HG03139 (cell line): ENCODE data around the gene WDFY2.
"Not testable (repeated sequence)": the region's sequence is repeated elsewhere in the genome, so short reads cannot be mapped to it uniquely, and the experiment has no call there.

Experiments used
- ATAC-seq: cut with Tn5 transposase; IDR thresholded peaks from one replicate; pipeline ENCODE4 v1.9.1; 2021; ENCODE audit not compliant: unreplicated experiment

Gene WDFY2

DNA sequence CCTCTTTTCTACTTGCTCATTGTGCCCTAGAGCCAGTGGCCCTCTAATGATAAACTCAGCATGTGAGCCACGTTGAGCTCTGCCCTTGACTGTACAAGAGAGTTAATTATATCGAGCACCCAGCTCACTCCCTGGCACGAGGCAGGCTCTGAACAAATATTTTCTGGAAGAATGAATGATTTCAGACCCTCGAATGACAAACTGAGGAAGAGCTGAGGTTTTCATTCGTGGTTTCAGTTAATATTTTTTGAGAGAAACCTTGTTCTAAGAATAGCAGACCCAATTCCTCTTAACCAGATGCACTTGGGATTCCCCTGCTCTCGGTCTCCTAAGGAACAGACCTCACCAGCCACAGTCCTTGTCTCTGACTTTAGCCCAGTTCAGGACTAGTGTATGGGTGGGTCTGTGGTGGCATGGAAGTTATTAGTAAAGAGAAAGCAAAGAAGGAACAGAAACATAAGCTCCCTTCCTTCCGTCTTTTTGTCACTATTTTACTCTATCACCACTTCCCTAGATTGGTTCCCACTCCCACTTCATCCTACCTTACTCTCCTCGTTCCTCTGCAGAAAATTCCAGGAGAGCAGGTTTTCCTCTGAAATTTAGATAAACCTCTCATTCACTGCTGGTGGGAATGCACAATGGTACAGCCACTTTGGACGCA is 22.1 kb upstream of the WDFY2 start:
- ATAC-seq: no peak

- no peak for ATAC-seq
Measured at GRCh38 chr13:51564252-51564651, 20.0 kb upstream of the WDFY2 start.

DNA sequence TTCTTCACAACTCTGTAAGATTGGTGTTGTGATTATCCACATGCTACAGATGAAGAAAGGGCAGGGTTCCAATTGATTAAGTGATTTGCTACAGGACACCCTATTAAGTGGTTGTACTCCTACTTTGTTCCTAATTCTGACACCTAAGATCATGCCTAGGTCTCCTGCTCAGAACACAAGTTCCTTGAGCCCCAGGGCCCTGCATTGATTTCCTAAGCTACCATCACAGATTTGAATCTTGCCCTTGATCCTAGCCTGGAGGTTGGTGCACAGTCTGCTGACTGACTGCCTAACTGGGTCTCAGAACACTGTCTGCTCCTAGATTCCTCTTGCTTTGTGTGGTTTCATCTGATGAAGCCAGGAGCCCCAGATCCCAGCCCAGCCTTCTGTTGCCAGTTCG is 19.6 kb upstream of the WDFY2 start:
- ATAC-seq: no peak

GRCh38 chr13:51569001-51569400 is 15.3 kb upstream of the WDFY2 start:
- not testable (repeated sequence) for ATAC-seq

DNA sequence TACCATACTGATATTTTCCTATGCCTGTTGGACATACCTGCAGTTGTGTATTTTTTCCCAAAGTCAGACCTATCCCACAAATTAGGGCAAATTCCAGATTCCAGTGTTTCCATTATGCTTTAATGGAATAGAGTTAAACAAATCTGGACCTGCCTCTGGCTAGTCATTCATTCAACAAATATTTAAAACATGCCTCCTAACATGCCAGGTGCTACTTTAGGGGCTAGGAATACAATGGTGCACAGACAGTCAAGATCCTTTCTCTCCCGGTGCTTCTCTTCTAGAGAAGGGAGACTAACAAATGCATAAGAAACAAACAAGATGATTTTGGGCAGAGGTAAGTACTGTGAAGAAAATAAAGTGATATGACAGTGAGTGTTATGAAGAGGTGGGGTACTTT is 7.5 kb upstream of the WDFY2 start:
- ATAC-seq: no peak

GRCh38 chr13:51577690-51578089 is 6.6 kb upstream of the WDFY2 start:
- no peak for ATAC-seq

GRCh38 chr13:51579676-51580075 is 4.6 kb upstream of the WDFY2 start:
- no peak for ATAC-seq

DNA sequence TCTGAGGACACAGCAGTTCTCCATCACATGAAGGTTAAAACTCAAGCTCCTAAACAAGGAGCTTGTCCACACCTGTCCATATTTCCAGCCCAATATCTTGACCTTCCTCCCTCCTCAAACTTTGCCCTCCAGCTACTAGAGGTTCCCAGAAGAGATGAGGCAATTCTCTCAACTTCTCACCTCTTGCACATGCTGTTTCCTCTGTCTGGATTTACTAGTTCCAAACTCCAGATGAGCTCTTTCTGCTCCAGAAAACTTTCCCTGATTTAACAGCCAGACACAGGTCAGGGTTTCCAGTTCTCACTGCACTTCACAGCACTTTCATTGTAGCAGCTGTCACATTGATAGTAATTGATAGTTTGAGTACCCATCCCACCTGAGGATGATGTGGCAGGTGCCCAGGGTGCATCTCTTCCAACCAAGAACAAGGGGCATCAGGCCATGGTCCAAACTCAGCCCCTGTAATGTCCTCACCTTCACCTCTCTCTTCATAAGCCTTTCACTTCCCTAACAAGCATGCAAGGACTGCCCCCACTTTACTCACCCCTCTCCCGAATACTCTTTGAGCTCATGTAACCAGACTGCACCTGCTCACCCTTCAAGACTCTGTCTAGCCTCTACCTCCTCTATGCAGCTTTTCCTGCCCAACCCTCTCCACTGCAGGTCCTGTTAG is 3.0 kb upstream of the WDFY2 start:
- no peak for ATAC-seq

DNA sequence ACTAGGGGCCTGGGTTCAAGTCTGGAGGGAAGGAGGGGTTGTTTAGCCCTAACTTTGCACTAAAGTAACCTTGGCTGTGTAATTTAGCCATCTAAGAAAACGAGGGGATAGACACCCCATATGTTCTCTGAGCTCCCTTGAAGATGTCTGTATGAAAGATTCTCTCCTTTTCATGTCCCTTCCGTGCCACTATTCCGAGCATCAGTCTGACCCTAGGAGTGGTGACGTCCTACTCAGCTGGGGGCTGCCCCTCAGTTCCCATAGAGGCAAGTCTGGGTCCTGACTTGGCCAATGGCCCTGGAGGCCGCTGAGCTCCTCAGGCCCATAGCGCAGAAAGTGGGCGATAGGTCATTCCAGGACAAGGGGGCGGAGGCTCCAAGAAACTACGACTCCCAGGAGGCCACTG is 790 bp upstream of the WDFY2 start:
- ATAC-seq: no peak

DNA sequence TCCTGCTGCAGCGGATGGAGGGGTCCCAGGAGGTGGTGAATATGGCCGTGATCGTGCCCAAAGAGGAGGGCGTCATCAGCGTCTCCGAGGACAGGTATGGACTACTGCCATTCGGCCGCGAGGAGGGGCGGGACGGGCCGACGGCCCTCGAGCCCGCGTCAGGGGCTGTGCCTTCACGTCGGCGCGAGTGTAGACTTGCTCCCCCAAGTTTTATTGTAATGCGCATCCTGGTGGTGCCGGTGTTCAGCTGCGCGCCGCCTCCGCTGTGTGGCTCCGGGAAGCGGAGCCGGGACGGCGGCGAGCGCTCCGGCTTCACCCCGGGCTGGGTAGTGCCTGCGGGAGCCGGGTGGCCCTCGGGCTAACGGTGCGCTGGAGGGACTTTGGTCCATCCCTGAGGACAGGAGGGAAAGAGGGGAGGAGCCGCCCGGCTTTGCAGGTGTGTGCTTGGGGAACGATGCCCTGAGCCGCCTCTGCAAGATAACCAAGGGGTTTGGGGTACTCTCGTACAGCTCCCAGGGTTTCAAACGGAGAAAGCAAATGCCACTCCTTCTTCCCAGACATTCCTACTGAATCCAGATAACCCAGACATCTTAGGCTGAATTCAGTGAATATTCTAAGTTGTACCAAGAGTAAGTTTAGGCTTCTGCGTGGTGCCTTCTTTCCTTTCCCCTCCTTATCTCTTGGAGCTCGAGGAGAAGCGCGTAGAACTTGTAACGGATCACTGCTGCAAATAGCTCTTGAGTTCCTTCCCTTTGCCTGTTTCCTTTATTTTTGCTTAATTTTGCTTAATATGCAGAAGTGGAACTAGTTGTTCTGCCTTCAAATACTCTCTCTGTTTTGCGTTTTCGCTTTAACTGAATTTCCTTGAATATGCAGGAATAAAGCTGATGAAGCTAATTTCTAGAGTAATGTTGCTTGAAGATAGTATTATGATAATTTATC is 740 bp downstream of the WDFY2 start:
- peak; percentile 32 for ATAC-seq

DNA sequence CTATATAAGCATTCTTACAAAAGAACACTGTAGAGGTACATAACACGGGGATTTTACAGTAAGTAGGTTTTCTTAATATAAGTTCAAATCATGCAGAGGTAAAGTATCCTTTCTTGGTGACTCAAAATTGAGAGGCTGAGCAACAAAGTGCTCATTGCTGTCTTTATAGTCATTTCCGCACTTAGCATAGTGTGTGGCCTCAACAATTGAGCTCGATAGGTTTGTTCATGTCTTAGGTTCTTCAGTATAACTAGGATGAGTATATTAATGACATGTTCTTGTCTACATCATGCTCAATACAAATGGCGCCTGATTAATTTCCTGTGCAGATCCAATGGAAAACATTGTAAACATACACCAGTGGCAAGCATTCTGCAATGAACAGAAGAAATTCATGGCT is 1.4 kb downstream of the WDFY2 start:
- ATAC-seq: no peak

DNA sequence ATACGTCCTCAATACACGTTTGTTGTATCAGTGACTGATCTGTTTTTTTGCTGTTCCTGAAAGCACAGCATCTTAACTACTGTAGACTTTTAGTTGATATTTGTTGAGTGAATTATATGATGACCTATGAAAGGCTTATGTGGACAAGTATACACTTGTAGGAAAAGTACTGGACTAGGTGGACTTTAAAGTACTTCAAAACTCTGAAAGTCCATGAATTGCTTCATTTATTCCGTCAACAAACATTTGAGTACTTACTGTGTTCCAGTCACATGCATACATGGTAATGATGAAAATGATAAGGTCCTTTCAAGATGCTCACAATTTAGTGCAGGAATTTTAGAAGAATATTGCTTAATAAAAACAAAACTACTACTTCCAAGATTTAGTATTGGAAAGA is 3.1 kb downstream of the WDFY2 start:
- ATAC-seq: no peak

DNA sequence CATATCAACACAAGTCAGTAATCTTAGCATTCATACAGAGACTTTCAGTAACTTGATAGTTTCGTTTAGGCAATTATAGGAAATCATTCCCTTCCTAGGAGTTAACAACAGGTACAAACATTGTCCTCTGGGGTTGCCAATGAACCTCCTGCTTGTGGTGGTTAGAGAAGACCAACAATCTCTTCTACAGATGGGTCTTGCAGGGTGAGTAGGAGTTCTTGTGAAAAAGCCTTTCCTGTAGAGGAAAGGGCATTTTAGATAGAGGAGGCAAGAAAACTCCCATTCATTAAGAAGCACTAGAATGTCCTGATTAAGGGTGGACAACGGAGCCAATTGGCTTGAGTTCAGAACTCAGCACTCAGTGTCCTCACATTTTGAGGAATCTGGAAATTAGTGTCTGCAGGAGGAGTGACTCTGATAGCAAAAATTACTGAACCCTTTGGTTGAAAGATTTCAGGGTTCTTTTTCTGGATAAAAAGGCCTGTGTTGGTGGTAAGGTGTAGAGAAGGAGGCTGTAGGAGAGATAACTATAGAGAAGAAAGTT is 4.2 kb downstream of the WDFY2 start:
- no peak for ATAC-seq

- no peak for ATAC-seq
Measured at GRCh38 chr13:51589793-51590192, 5.5 kb downstream of the WDFY2 start.

- ATAC-seq: no peak
Measured at GRCh38 chr13:51590231-51590970, 6.1 kb downstream of the WDFY2 start.

DNA sequence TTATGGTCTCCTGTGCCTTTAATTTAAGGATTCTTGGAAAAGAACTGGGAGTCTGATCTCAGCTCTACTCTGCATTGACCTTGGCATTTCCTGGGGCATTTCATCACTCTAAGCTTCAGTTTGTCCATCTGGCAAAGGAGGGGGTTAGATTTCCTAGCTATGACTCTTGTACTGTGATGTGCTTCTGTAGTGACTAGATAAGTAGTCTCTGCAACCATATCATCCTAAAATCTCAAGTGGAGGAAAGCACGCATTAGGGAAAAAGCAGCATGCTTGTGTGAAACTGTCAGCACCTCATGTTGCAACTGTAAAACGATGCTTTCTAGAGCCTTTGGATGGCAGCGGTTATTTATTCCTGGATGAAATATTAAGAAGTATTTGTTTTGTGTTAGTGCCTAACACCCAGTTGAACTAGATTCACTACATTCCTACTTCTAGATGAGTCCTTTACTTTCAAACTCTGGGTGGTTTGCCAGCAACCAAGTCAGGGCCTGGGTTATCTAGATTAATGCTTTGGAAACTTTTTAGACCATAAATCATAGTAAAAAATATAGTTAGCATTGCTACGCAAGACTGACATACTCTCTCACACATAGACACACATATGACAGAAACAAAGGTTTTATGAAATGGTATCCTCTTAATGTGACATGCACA is 6.8 kb downstream of the WDFY2 start:
- ATAC-seq: no peak

- ATAC-seq: not testable (repeated sequence)
Measured at GRCh38 chr13:51591938-51592337, 7.7 kb downstream of the WDFY2 start.

DNA sequence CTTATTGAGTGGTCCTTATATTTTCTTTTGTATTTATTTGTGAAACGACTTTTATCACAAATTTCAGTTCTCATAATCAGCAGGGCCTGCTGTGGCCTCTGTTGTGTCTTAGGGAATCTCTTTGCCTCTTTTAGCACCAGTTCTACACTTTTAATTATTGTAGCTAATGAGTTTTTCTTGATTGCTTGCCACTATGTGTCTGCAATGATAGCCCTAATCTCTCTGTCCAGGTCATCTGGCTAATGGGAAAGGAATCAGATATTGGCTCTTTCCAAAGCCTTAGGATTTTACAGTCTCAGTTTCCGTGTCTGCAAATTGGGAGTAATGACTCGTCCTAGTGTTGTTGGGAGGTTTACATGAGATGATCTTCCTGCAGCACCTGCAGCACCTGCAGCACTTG is 10.2 kb downstream of the WDFY2 start:
- ATAC-seq: no peak

- ATAC-seq: no peak
Measured at GRCh38 chr13:51595416-51595815, 11.2 kb downstream of the WDFY2 start.

GRCh38 chr13:51596541-51596940 is 12.3 kb downstream of the WDFY2 start:
- ATAC-seq: no peak
